BJ (cell line): ENCODE results near the gene RNLS. TPM values are rescaled to one million over a fixed set of nuclear protein-coding genes. Genes with fewer than 3 reads are reported as not detected.

Experiments
- CTCF ChIA-PET: fragments of 350-600 bp; formaldehyde crosslinking; extraction: SDS; loops from one replicate; lab custom pipeline; 2021; ENCODE audit warnings: antibody characterized with exemption, inconsistent platforms; lab: Yijun Ruan, JAX
- POLR2A ChIA-PET: fragments of 300-600 bp; sonication (Branson Sonifier 250); formaldehyde crosslinking; extraction: SDS; loops from one replicate; lab custom pipeline; 2021; ENCODE audit warnings: antibody characterized with exemption; lab: Charles Lee
- DNase-seq: peaks from one replicate; pipeline ENCODE4 v3.0.0-alpha.2; 2011; ENCODE audit warnings: low read depth
- H3K27me3 ChIP-seq: 2 replicates; pipeline ENCODE4 v1.6.0; 2011; ENCODE audit warnings: low read length; ENCODE audit not compliant: control insufficient read depth, insufficient read depth
- H3K36me3 ChIP-seq: 2 replicates; pipeline ENCODE4 v1.5.1; 2011; ENCODE audit warnings: low read length; ENCODE audit not compliant: control insufficient read depth, insufficient read depth
- H3K4me3 ChIP-seq: 2 replicates; pipeline ENCODE4 v1.5.1; 2011; ENCODE audit warnings: low read depth, mild to moderate bottlenecking, control low read depth, low read length
- polyA plus RNA-seq: library from polyadenylated mRNA; depleted of rRNA; stranded (reverse); fragments of >200 nt; gene quantifications from 2 replicates; pipeline ENCODE4 v1.2.3, GENCODE V29; 2011
- TF ChIP-seq, protein P1 (sequence below): IDR thresholded peaks from 2 replicates; pipeline ENCODE4 v1.5.1; 2011; ENCODE audit warnings: low read depth, mild to moderate bottlenecking, control low read depth, inconsistent platforms, low read length, moderate library complexity; ENCODE audit not compliant: insufficient read depth

RNLS gene
- polyA plus RNA-seq, 1 experiment, result 11.8 TPM

DNA sequence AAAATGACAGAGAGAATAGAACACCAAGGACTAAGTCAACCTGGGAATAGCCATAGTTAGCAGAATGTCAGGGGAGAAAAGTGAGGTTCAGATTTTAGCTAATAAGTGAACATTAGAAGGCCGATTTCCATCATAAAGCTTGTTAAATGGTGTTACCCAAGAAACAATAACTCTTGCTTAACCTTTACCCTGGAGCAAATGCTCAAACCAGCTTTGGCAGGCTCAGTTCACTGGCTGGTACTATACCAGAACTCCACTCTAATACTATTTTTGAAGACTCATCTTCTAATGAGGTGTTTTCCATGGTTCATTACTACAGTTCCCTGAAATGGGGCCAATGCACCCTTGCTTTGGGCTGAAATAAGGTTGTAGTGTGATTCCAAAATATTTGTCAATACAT is 61.3 kb downstream of the RNLS start:
- H3K27me3 ChIP-seq, result no peaks in the 10 kb centered on the region
- no peak for DNase-seq
- no peak overlapping the region for H3K4me3 ChIP-seq
- ChIA-PET POLR2A (no interaction called here), CTCF (interaction anchor here (1.1 kb wide), 1 partner anchor 31 kb away, joined by 4 read pairs; no protein-coding TSS in a partner anchor)
- TF ChIP-seq, protein P1, sequence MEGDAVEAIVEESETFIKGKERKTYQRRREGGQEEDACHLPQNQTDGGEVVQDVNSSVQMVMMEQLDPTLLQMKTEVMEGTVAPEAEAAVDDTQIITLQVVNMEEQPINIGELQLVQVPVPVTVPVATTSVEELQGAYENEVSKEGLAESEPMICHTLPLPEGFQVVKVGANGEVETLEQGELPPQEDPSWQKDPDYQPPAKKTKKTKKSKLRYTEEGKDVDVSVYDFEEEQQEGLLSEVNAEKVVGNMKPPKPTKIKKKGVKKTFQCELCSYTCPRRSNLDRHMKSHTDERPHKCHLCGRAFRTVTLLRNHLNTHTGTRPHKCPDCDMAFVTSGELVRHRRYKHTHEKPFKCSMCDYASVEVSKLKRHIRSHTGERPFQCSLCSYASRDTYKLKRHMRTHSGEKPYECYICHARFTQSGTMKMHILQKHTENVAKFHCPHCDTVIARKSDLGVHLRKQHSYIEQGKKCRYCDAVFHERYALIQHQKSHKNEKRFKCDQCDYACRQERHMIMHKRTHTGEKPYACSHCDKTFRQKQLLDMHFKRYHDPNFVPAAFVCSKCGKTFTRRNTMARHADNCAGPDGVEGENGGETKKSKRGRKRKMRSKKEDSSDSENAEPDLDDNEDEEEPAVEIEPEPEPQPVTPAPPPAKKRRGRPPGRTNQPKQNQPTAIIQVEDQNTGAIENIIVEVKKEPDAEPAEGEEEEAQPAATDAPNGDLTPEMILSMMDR, result no peak
- H3K36me3 ChIP-seq, result no peaks in the 10 kb centered on the region

- Histone ChIP-seq H3K4me3 (no peak overlapping the region), H3K27me3 (no peaks in the 10 kb centered on the region), H3K36me3 (no peaks in the 10 kb centered on the region)
- ChIA-PET POLR2A (no interaction called here), CTCF (no interaction called here)
- DNase-seq, result no peak
- TF ChIP-seq, protein P1, result no peak
These were observed 67.9 kb downstream of the RNLS start for GRCh38 chr10:88515235-88515634.

- CTCF ChIA-PET, result no interaction called here
- TF ChIP-seq, protein P1, result no peak
- DNase-seq, result no peak
- Histone ChIP-seq H3K27me3 (no peaks in the 10 kb centered on the region), H3K36me3 (no peaks in the 10 kb centered on the region), H3K4me3 (no peak overlapping the region)
- POLR2A ChIA-PET, result no interaction called here
These were observed 70.5 kb downstream of the RNLS start for GRCh38 chr10:88512599-88512998.

GRCh38 chr10:88508796-88509195 is 74.3 kb downstream of the RNLS start:
- POLR2A ChIA-PET, result no interaction called here
- CTCF ChIA-PET, result no interaction called here
- no peak for DNase-seq
- Histone ChIP-seq H3K4me3 (no peak overlapping the region), H3K36me3 (no peaks in the 10 kb centered on the region), H3K27me3 (no peaks in the 10 kb centered on the region)
- TF ChIP-seq, protein P1, result no peak

DNA sequence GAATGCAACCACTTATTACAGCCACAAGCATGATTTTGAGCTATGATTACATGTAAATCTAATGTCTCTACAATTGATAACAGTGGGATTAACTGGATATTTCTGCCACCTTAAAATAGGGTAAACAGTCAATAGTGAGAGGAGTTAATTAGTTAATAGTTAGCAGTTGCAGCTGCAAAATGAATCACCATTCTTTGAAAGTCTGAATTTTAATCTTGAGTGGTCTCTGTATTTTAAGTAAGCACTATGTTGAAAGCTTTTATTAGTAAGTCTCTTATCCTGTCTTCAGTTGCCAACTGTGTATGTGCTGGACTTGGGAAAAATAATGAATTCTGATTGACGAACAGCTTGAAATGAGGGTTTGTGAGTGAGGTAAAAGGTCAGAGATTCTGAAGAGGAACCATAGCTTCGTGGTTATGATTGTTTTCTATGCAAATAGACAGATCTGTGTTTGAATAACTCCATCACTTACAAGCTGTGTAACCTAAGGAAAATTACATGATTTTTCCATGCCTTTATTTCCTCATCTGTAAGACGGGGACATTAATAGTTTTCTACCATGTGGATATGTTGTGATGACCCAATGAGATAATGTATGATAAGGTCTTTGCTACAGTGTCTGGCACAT is 75.2 kb downstream of the RNLS start:
- no peaks in the 10 kb centered on the region for H3K27me3 ChIP-seq
- TF ChIP-seq, protein P1, result no peak
- ChIA-PET POLR2A (no interaction called here), CTCF (interaction anchor here (0.7 to 1.0 kb wide), 2 partner anchors 20 to 44 kb away, joined by 3 read pairs; no protein-coding TSS in a partner anchor)
- DNase-seq, result no peak
- no peak overlapping the region for H3K4me3 ChIP-seq
- no peaks in the 10 kb centered on the region for H3K36me3 ChIP-seq
